Adrenal gland (tissue), 12 donors: ENCODE results near the gene PCNX4. TPM values are rescaled to one million over a fixed set of nuclear protein-coding genes. Genes with fewer than 3 reads are reported as not detected.

Experiments
- DNase-seq, 7 donors: peaks; one replicate each; pipeline ENCODE4 v3.0.0-alpha.2; 2019 to 2020
- H3K27ac ChIP-seq, 5 donors: fragments of 200-600 bp; sonication (generic) in 4 of 5; 1 replicate in 3 of 5; 2 replicates in 2 of 5; pipeline versions ENCODE4 v1.5.1 to v1.8.0; 2016 to 2020; ENCODE audit warnings: mild to moderate bottlenecking in 1 of 5
- H3K27me3 ChIP-seq: fragments of 200-600 bp; 2 replicates; pipeline ENCODE4 v1.8.0; 2021
- H3K36me3 ChIP-seq, 2 donors: fragments of 200-600 bp; replicated peaks in 1 of 2; 1 replicate in 1 of 2; 2 replicates in 1 of 2; pipeline versions ENCODE4 v1.5.1 to v1.8.0; 2018 to 2022
- H3K4me1 ChIP-seq, 2 donors: fragments of 200-600 bp; replicated peaks in 1 of 2; 1 replicate in 1 of 2; 2 replicates in 1 of 2; pipeline versions ENCODE4 v1.5.1 to v1.8.0; 2018 to 2021
- H3K4me3 ChIP-seq, 4 donors: fragments of 200-600 bp; sonication (generic) in 3 of 4; one replicate each; pipeline ENCODE4 v1.5.1; 2016 to 2018
- H3K9me3 ChIP-seq, 3 donors: fragments of 200-600 bp; sonication (generic) in 1 of 3; replicated peaks in 1 of 3; 1 replicate in 2 of 3; 2 replicates in 1 of 3; pipeline versions ENCODE4 v1.5.1 to v1.8.0; 2016 to 2021
- CTCF ChIP-seq, 6 experiments: fragments of 450-650 bp in 4 of 6; fragments of 200-600 bp in 2 of 6; sonication (generic) in 1 of 6; IDR thresholded peaks; 1 replicate in 5 of 6; 2 replicates in 1 of 6; pipeline versions ENCODE4 v1.5.1 to v1.8.0; 2016 to 2021; ENCODE audit warnings: antibody characterized with exemption in 6 of 6, mild to moderate bottlenecking in 2 of 6, moderate library complexity in 1 of 6
- POLR2A ChIP-seq, 2 donors: fragments of 450-650 bp; IDR thresholded peaks; one replicate each; pipeline ENCODE4 v1.6.1; 2017; ENCODE audit warnings: antibody characterized with exemption in 2 of 2, mild to moderate bottlenecking in 2 of 2, moderate library complexity in 1 of 2
- WGBS, 4 donors: extraction: QIAGEN DNeasy Blood & Tissue Kit in 2 of 4; methylation state at CpG; one replicate each; pipeline versions ENCODE4 v1.1.5 to v1.1.7; 2013 to 2017; 5-methylcytosine and 5-hydroxymethylcytosine counted together
- intact Hi-C, 2 donors: fragments of 100-400 bp; cut with DNase I; formaldehyde crosslinking; loops; one replicate each; pipeline versions ENCODE4 v1.14.1 to v1.15.0; 2022 to 2023
- polyA plus RNA-seq, 3 donors: library from polyadenylated mRNA; stranded (reverse); fragments of 200-250 nt in 2 of 3; fragments of 350-450 nt in 1 of 3; fragmentation: Illumina TruSeq in 1 of 3; extraction: RNeasy Lipid Tissue Mini Kit (QIAGEN cat#74804) in 1 of 3; gene quantifications; one replicate each; pipeline ENCODE4 v1.2.3, GENCODE V29; 2013 to 2014
- total RNA-seq, 9 donors: library from RNA; depleted of rRNA in 4 of 9; stranded (reverse); fragments of >200 nt in 4 of 9; fragments of 120-200 nt in 1 of 9; fragmentation: NEBNext Ultra II Directional in 1 of 9; extraction: Animal tissue kit (Norgen Biotek cat#: 25700) in 1 of 9; gene quantifications; one replicate each; pipeline versions ENCODE4 v1.1.0 to v1.2.4, GENCODE V29; 2013 to 2023
- donor health status: healthy with polysubstance abuse.
- donor health status: Bipolar disorder and iron deficiency.
- donor health status: DM: yes; HTN: yes; CAD: no.
- donor health status: DM: no; HTN: no; CAD: no.
- donor health status: DM: no; HTN: no; CAD: no.
- donor health status: DM: yes; HTN: yes; CAD: no.

Gene PCNX4
- total and polyA plus RNA-seq, 12 donors, result 24.9 to 204 (median 58.1) TPM

- Histone ChIP-seq H3K27ac (no peak overlapping the region), H3K9me3 (no peaks in the 10 kb centered on the region), H3K4me1 (no peaks in the 10 kb centered on the region), H3K36me3 (no peaks in the 10 kb centered on the region), H3K27me3 (no peaks in the 10 kb centered on the region), H3K4me3 (no peak overlapping the region)
- no peak for DNase-seq
- 36 to 40% (median 38%) methylated on average over 8 of the region's 8 CpGs for WGBS, 4 donors
- TF ChIP-seq POLR2A (IDR thresholded peaks at IDR 0.05), result no peak
- TF ChIP-seq CTCF (IDR thresholded peaks at IDR 0.05), result no peak
- intact Hi-C loops, result no loop called here
These were observed 112.5 kb downstream of the PCNX4 start for GRCh38 chr14:60204104-60204842.

GRCh38 chr14:60204843-60205774, 113.4 kb downstream of the PCNX4 start:
- TF ChIP-seq CTCF (IDR thresholded peaks at IDR 0.05), result no peak
- intact Hi-C loops, result no loop called here
- Histone ChIP-seq H3K27ac (no peak overlapping the region), H3K4me3 (no peak overlapping the region), H3K4me1 (no peaks in the 10 kb centered on the region), H3K27me3 (no peaks in the 10 kb centered on the region), H3K9me3 (no peaks in the 10 kb centered on the region), H3K36me3 (no peaks in the 10 kb centered on the region)
- DNase-seq, result no peak
- WGBS, 4 donors, result 67 to 73% (median 72%) methylated on average over 6 of the region's 6 CpGs

- Histone ChIP-seq H3K4me3 (no peak overlapping the region), H3K36me3 (no peaks in the 10 kb centered on the region), H3K27ac (no peak overlapping the region), H3K9me3 (no peaks in the 10 kb centered on the region), H3K27me3 (no peaks in the 10 kb centered on the region), H3K4me1 (no peaks in the 10 kb centered on the region)
- intact Hi-C loops, result no loop called here
- DNase-seq, result no peak
- WGBS, 4 donors, result 84 to 86% (median 86%) methylated on average over 7 of the region's 7 CpGs
- no peak for TF ChIP-seq POLR2A (IDR thresholded peaks at IDR 0.05)
- TF ChIP-seq CTCF (IDR thresholded peaks at IDR 0.05), result no peak
These were observed 114.5 kb downstream of the PCNX4 start for GRCh38 chr14:60206249-60206670.

GRCh38 chr14:60206837-60207533, 115.3 kb downstream of the PCNX4 start:
- Histone ChIP-seq H3K36me3 (no peaks in the 10 kb centered on the region), H3K4me1 (no peaks in the 10 kb centered on the region), H3K27me3 (no peaks in the 10 kb centered on the region), H3K27ac (no peak overlapping the region), H3K4me3 (no peak overlapping the region), H3K9me3 (no peaks in the 10 kb centered on the region)
- DNase-seq, result no peak
- 78 to 82% (median 81%) methylated on average over 6 of the region's 6 CpGs for WGBS, 4 donors
- TF ChIP-seq CTCF (IDR thresholded peaks at IDR 0.05) (no peak), POLR2A (IDR thresholded peaks at IDR 0.05) (no peak)
- intact Hi-C loops, result no loop called here
